NT2/D1 (cell line): ENCODE data around the gene RPS8.
"Not testable (repeated sequence)": the region's sequence is repeated elsewhere in the genome, so short reads cannot be mapped to it uniquely, and the experiment has no call there.

Source experiments
- DNase-seq: peaks from one replicate; pipeline ENCODE4 v3.0.0-alpha.2; 2011; ENCODE audit warnings: low read depth, low spot score
- H3K27me3 ChIP-seq: 2 replicates; pipeline ENCODE4 v1.6.0; 2011; ENCODE audit warnings: mild to moderate bottlenecking; ENCODE audit not compliant: insufficient read length, insufficient read depth
- H3K36me3 ChIP-seq: 2 replicates; pipeline ENCODE4 v1.6.1; 2011; ENCODE audit warnings: mild to moderate bottlenecking, low read length, mixed read lengths; ENCODE audit not compliant: insufficient read depth, insufficient read length
- H3K4me1 ChIP-seq: 2 replicates; pipeline ENCODE4 v1.5.1; 2011; ENCODE audit not compliant: insufficient read depth, insufficient read length
- H3K4me3 ChIP-seq: 2 replicates; pipeline ENCODE4 v1.5.1; 2011; ENCODE audit warnings: low read depth; ENCODE audit not compliant: insufficient read length
- H3K9ac ChIP-seq: 2 replicates; pipeline ENCODE4 v1.6.0; 2011; ENCODE audit warnings: low read depth; ENCODE audit not compliant: insufficient read length
- H3K9me3 ChIP-seq: 2 replicates; pipeline ENCODE4 v1.5.1; 2011; ENCODE audit warnings: mild to moderate bottlenecking, low read length; ENCODE audit not compliant: insufficient read depth
- SUZ12 ChIP-seq: IDR thresholded peaks from 2 replicates; pipeline ENCODE4 v1.6.1; 2011; ENCODE audit not compliant: insufficient read length, insufficient read depth; ENCODE audit errors: extremely low read depth
- YY1 ChIP-seq: IDR thresholded peaks from 2 replicates; pipeline ENCODE4 v1.6.1; 2011; ENCODE audit not compliant: insufficient read length, insufficient read depth
- ZNF274 ChIP-seq: IDR thresholded peaks from 2 replicates; pipeline ENCODE4 v1.6.1; 2011; ENCODE audit warnings: mild to moderate bottlenecking, low read depth, low read length

The RPS8 gene

GRCh38 chr1:44806704-44807363 is 31.5 kb downstream of the RPS8 start, which contains the start of gene DYNLT4:
DYNLT4 (minus strand) TSS chr1:44807351; CDS start chr1:44806668, 683 bp downstream.
- H3K36me3 ChIP-seq: peaks cover 54% of the 10 kb centered on the region
- H3K4me3 ChIP-seq: peak within 1 kb of the TSS; percentile 6
- peaks cover 53% of the 10 kb centered on the region for H3K4me1 ChIP-seq
- no peaks in the 10 kb centered on the region for H3K9me3 ChIP-seq
- TF ChIP-seq YY1: peak; percentile 31
- no peak for TF ChIP-seq SUZ12
- no peak for TF ChIP-seq ZNF274
- H3K27me3 ChIP-seq: no peaks in the 10 kb centered on the region
- H3K9ac ChIP-seq: peak within 1 kb of the TSS; percentile 84
- no peak for DNase-seq

GRCh38 chr1:44807364-44808062 is 32.2 kb downstream of the RPS8 start:
- H3K4me3 ChIP-seq: peak overlapping the region; percentile 6
- peaks cover 52% of the 10 kb centered on the region for H3K4me1 ChIP-seq
- TF ChIP-seq YY1: peak; percentile 18
- no peak for TF ChIP-seq ZNF274

GRCh38 chr1:44808063-44808937 is 33.0 kb downstream of the RPS8 start, which contains the start of gene BTBD19:
BTBD19 (plus strand) TSS chr1:44808523; CDS start chr1:44808821, 298 bp downstream.
- H3K9ac ChIP-seq: peak within 1 kb of the TSS; percentile 84
- H3K4me3 ChIP-seq: peak within 1 kb of the TSS; percentile 16
- peaks cover 51% of the 10 kb centered on the region for H3K4me1 ChIP-seq
- H3K27me3 ChIP-seq: no peaks in the 10 kb centered on the region
- H3K9me3 ChIP-seq: no peaks in the 10 kb centered on the region
- TF ChIP-seq YY1: no peak
- no peak for TF ChIP-seq SUZ12
- peak; percentile 80 for DNase-seq
- peaks cover 47% of the 10 kb centered on the region for H3K36me3 ChIP-seq

More at GRCh38 chr1:44807364-44808062, 32.2 kb downstream of the RPS8 start:
- peak; percentile 99 for DNase-seq
- Histone ChIP-seq H3K27me3 (no peaks in the 10 kb centered on the region), H3K36me3 (peaks cover 47% of the 10 kb centered on the region), H3K9me3 (no peaks in the 10 kb centered on the region), H3K9ac (peak overlapping the region; percentile 84)

- DNase-seq: no peak
These were observed 33.9 kb downstream of the RPS8 start for GRCh38 chr1:44808938-44809917.

GRCh38 chr1:44810101-44810761 is 34.9 kb downstream of the RPS8 start:
- TF ChIP-seq ZNF274: no peak
- no peak for TF ChIP-seq YY1
- TF ChIP-seq SUZ12: no peak
- Histone ChIP-seq H3K9me3 (no peaks in the 10 kb centered on the region), H3K4me1 (peaks cover 45% of the 10 kb centered on the region), H3K36me3 (peaks cover 44% of the 10 kb centered on the region), H3K4me3 (no peak overlapping the region), H3K9ac (peak overlapping the region; percentile 59), H3K27me3 (no peaks in the 10 kb centered on the region)
- no peak for DNase-seq

More at GRCh38 chr1:44808938-44809917, 33.9 kb downstream of the RPS8 start:
- Histone ChIP-seq H3K4me3 (peak overlapping the region; percentile 16), H3K9ac (peak overlapping the region; percentile 84), H3K36me3 (peaks cover 44% of the 10 kb centered on the region), H3K27me3 (no peaks in the 10 kb centered on the region), H3K9me3 (no peaks in the 10 kb centered on the region), H3K4me1 (peaks cover 45% of the 10 kb centered on the region)
- TF ChIP-seq SUZ12 (no peak), ZNF274 (no peak), YY1 (no peak)

GRCh38 chr1:44810762-44811105 is 35.4 kb downstream of the RPS8 start:
- H3K9me3 ChIP-seq, DNase-seq, H3K27me3 ChIP-seq, H3K4me3 ChIP-seq, H3K9ac ChIP-seq: not testable (repeated sequence)
- H3K36me3 ChIP-seq: peaks cover 44% of the 10 kb centered on the region
- peaks cover 45% of the 10 kb centered on the region for H3K4me1 ChIP-seq
